Cortex of kidney (tissue), 1 donor: ENCODE measurements around the gene RNU1-3.
"Not testable (repeated sequence)": the region's sequence is repeated elsewhere in the genome, so short reads cannot be mapped to it uniquely, and the experiment has no call there.

Source experiments
- DNase-seq: peaks from one replicate; lab custom pipeline; 2025; lab: John Stamatoyannopoulos, UW

Gene RNU1-3

GRCh38 chr1:16621300-16621658 is 45.5 kb downstream of the RNU1-3 start:
- DNase-seq = no peak

GRCh38 chr1:16619803-16620501 is 46.8 kb downstream of the RNU1-3 start:
- not testable (repeated sequence) for DNase-seq

- no peak for DNase-seq
Observed at GRCh38 chr1:16618719-16619118, 48.0 kb downstream of the RNU1-3 start.

GRCh38 chr1:16617778-16618580 is 48.8 kb downstream of the RNU1-3 start:
- no peak for DNase-seq

- DNase-seq = no peak
Observed at GRCh38 chr1:16617114-16617631, 49.6 kb downstream of the RNU1-3 start.
